SK-N-MC (cell line): ENCODE results near the gene EFCAB6.

Source experiments
- DNase-seq: peaks from one replicate; pipeline ENCODE4 v3.0.0-alpha.2; 2011; ENCODE audit warnings: low read depth, low spot score
- H3K27ac ChIP-seq: fragments of 200-600 bp; sonication (generic); 2 replicates; pipeline ENCODE4 v1.5.1; 2016; ENCODE audit warnings: mixed run types
- H3K36me3 ChIP-seq: fragments of 200-600 bp; sonication (generic); 2 replicates; pipeline ENCODE4 v1.6.1; 2017; ENCODE audit warnings: antibody characterized with exemption, low read length, mixed read lengths; ENCODE audit not compliant: insufficient read depth
- H3K4me3 ChIP-seq: fragments of 200-600 bp; sonication (generic); 2 replicates; pipeline ENCODE4 v1.5.1; 2016
- H3K9ac ChIP-seq: fragments of 200-600 bp; sonication (generic); 2 replicates; pipeline ENCODE4 v1.8.0; 2017; ENCODE audit warnings: mixed run types, mixed read lengths; ENCODE audit not compliant: insufficient read length
- H3K9me3 ChIP-seq: fragments of 200-600 bp; sonication (generic); 2 replicates; pipeline ENCODE4 v1.6.1; 2017; ENCODE audit warnings: low read depth, mild to moderate bottlenecking, antibody characterized with exemption, low read length, moderate library complexity, mixed read lengths
- EZH2 ChIP-seq: fragments of 200-600 bp; sonication (generic); IDR thresholded peaks from one replicate; pipeline ENCODE4 v1.6.1; 2017; ENCODE audit warnings: antibody characterized with exemption
- FOXP2 ChIP-seq: optimal IDR thresholded peaks from 2 replicates; pipeline ENCODE3; 2011; ENCODE audit warnings: mild to moderate bottlenecking, moderate library complexity; ENCODE audit not compliant: insufficient read depth; ENCODE audit errors: extremely low read length, control extremely low read depth
- POLR2AphosphoS5 ChIP-seq: IDR thresholded peaks from 2 replicates; pipeline ENCODE4 v1.6.1; 2012; ENCODE audit warnings: mild to moderate bottlenecking, low read depth, low read length, borderline replicate concordance

The EFCAB6 gene

DNA sequence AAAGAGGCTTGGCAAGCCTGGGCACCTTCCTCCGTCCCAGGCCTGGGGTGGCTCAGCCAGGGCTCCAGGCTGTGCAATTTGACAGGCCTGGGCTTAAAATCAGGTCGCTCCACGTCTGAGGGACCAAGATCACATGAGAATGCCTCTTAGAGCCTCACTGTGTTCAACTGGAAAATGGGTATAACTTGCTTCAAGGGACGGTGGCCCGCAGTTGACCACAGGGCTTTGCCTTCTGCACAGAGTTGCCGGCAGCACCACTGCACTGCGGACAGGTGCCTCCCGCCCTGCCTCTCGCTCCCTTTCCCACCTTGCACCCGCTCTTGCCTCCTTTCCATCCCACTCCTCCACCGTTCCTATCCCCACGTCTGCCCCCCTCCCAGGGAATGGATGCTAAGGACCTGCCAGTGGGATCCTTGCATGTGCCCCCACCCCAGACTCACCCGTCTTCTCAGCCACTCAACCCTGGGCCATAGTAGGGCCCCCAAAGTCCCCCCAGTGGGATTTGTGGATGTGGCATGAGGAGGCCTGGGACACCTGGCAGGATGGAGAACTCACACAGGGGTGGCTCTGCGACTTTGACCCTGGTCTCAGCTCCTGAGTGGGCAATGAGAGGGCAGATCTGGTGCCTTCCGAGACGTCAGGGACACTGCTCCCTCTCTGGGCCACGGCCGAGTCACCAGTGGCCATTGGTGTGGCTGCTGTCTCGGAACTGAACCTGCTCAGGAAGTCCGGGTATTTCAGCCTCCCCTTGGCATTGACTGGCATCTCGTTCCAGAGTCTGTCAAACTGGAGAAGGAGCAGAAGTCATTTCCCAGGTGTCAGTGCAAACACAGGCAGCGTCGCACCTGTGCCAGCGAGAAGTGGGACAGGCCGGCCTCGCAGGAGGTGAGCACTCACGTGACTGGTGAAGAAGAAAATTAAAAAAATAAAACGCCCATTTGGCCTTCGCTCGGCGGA lies 272.3 kb downstream of the EFCAB6 start:
- H3K9ac ChIP-seq, result no peak overlapping the region
- TF ChIP-seq POLR2AphosphoS5, result no peak
- no peak for TF ChIP-seq FOXP2
- TF ChIP-seq EZH2, result no peak
- DNase-seq, result no peak
- H3K9me3 ChIP-seq, result no peaks in the 10 kb centered on the region
- no peak overlapping the region for H3K4me3 ChIP-seq
- H3K27ac ChIP-seq, result no peak overlapping the region
- no peaks in the 10 kb centered on the region for H3K36me3 ChIP-seq

DNA sequence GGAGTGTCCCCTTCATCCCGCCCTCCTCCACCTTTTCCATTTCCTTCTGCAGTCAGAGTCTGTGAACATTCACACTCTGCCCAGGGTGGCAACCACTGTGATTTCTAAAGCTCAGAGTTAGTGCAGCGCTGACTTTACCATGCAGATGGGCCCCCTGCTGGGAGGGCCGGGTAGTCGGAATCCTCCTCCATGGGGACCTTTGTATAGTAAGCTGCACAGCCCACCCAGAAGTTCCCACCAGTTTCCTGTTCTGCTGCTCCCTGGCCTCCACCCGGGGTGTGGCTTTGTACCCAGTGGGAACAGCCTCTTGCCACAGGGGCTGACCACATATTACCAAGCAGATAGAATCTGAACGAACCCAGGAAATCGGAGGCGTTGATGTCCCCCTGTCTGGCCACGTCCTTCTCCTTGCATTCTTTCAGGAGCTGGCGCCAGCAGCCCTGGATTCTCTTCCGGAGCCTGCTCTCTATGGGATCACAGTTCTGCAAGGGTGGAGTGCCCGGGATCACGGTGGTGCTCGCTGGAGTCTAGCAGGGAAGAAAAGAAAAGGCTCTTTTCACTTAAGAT lies 275.0 kb downstream of the EFCAB6 start:
- no peak overlapping the region for H3K9ac ChIP-seq
- no peak overlapping the region for H3K27ac ChIP-seq
- no peak for TF ChIP-seq FOXP2
- TF ChIP-seq POLR2AphosphoS5, result no peak
- no peak for TF ChIP-seq EZH2
- H3K4me3 ChIP-seq, result no peak overlapping the region
- no peaks in the 10 kb centered on the region for H3K9me3 ChIP-seq
- H3K36me3 ChIP-seq, result no peaks in the 10 kb centered on the region
- DNase-seq, result no peak

DNA sequence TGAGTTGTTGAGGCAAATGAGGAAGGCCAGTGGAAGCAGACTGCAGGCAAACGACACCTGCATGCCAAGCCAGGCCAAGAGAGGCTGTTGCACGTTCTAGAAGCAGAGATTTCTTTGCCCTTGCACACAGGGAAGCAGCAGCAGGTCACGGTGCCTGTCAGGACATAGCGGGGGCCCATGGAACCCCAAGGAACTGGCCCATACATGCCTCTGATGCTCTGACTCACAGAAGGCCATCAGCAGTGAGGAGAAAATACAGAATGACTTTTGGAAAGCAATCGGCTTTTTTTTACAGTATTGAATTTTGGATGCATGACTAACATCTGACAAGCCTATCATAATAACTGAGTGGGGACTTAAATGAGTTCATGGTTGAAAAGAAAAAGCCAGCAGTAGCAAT lies 276.4 kb downstream of the EFCAB6 start:
- H3K9me3 ChIP-seq, result no peaks in the 10 kb centered on the region
- DNase-seq, result no peak
- no peak overlapping the region for H3K27ac ChIP-seq
- no peak overlapping the region for H3K4me3 ChIP-seq
- TF ChIP-seq POLR2AphosphoS5 (no peak), FOXP2 (no peak), EZH2 (no peak)
- no peak overlapping the region for H3K9ac ChIP-seq
- H3K36me3 ChIP-seq, result no peaks in the 10 kb centered on the region

DNA sequence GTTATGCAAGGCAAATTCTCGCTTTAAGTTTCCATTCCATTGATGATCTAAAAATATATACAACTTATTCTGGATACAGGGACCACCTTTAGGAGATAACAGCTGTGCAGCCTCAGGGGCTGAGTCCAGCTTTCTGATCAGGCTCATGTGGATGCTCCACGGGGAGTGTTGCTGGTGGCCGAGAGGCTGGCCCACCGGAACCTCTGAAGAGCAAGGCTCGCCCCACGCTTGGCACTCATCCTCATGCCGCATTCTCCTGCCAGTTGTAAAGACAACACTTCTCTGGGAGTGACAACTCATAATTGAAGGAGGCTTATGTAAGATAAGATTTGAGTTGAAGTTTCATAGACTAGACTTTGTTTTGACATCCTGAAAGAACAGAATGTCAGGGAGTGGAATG lies 276.8 kb downstream of the EFCAB6 start:
- H3K4me3 ChIP-seq, result no peak overlapping the region
- TF ChIP-seq EZH2 (no peak), FOXP2 (no peak), POLR2AphosphoS5 (no peak)
- no peak overlapping the region for H3K27ac ChIP-seq
- H3K36me3 ChIP-seq, result no peaks in the 10 kb centered on the region
- H3K9me3 ChIP-seq, result no peaks in the 10 kb centered on the region
- DNase-seq, result no peak
- H3K9ac ChIP-seq, result no peak overlapping the region

DNA sequence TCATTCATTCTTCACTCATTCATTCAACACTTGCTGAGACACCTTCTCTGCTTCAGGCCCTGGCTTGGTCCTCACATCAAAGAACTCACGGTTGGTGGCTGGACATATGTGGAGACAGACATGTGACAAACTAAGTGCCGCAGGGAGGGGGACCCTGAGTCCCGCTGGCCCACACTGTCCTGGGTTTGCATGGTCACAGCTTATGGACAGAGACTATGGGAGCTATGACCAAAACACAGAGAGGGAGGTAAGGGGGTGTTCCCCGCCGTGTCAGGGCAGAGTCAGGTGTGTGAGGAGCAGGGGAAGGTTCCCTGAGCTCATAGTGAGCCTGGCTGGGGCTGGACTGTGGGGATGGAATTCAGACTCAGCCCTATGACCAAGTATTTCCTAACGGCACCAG lies 277.2 kb downstream of the EFCAB6 start:
- H3K9ac ChIP-seq, result no peak overlapping the region
- H3K4me3 ChIP-seq, result no peak overlapping the region
- H3K36me3 ChIP-seq, result no peaks in the 10 kb centered on the region
- no peaks in the 10 kb centered on the region for H3K9me3 ChIP-seq
- H3K27ac ChIP-seq, result no peak overlapping the region
- no peak for DNase-seq
- TF ChIP-seq POLR2AphosphoS5, result no peak

DNA sequence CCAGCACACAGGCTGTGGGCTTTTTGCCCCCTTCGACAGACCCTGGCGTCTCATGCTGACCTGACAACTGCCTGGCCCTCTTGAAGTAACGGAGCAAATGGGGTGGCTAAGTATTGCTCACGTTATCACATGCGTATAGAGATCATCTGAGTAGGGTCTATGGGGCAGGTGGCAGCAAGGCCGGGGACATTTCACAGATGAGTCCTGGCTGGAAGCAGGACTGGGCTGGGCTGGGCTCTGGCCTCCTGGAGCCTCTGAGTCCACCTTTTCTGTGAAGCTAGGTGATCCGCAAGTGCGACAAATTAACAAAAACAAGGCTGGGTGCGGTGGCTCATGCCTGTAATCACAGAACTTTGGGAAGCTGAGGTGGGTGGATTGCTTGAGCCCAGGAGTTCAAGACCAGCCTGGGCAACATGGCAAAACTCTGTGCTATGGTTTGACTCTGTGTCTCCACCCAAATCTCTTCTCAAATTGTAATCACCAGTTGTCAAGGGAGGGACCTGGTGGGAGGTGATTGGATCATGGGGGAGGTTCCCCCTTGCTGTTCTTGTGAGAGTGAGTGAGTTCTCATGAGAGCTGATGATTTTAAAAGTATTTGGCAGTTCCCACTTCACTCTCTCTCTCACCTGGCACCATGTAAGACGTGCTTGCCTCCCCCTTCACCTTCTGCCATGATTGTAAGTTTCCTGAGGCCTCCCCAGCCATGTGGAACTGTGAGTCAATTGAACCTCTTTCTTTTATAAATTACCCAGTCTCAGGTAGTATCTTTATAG lies 278.3 kb downstream of the EFCAB6 start:
- Histone ChIP-seq H3K27ac (no peak overlapping the region), H3K36me3 (no peaks in the 10 kb centered on the region), H3K9ac (no peak overlapping the region), H3K9me3 (no peaks in the 10 kb centered on the region), H3K4me3 (no peak overlapping the region)
- TF ChIP-seq EZH2 (no peak), POLR2AphosphoS5 (no peak), FOXP2 (no peak)
- no peak for DNase-seq

DNA sequence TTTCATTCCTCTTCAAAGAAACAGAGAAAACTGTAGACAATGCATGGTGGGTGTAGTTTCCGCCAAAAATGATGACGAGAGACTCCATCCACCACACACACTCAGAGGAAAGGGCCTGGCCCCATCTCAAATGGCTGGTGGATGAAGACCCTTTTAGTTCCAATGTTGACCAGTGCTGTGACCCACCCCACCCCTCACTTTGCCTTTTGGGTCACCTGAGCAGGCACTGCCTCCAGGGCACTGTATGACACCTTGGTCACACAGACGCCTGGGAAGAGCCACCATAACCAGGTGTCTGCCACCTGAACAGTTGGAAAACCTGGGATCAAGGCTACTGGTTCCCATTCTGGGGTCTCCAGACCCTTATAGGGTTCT lies 279.0 kb downstream of the EFCAB6 start:
- DNase-seq, result no peak
- Histone ChIP-seq H3K9me3 (no peaks in the 10 kb centered on the region), H3K36me3 (no peaks in the 10 kb centered on the region), H3K27ac (no peak overlapping the region), H3K4me3 (no peak overlapping the region), H3K9ac (no peak overlapping the region)
- TF ChIP-seq FOXP2, result no peak
- no peak for TF ChIP-seq EZH2
